ENCODE results near the gene ATP1A3. TPM values are rescaled to one million over a fixed set of nuclear protein-coding genes. Genes with fewer than 3 reads are reported as not detected.

The ATP1A3 gene
- total RNA-seq, 4 donors from 2014 or later, result not detected

DNA sequence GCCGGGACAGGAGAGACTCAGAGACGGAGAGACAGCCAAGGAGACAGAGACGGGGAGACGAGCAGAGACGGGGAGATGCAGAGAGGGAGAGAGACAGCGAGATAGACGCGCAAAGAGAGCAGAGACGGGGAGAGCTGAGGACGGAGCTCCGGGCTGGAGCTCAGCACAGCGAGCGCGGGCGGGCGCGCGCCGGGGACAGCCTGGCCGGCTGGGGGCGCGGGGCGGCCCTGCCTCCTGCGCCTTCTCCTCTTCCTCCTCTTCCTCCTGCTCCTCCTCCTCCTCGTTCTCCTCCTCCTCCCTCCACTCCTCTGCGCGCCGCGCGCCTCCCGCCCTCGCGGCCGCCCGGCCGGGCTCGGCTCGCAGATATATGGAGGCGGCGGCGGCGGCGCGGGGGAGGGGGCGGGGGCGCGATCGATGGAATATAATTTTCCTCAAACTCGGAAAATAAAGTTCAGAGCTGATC lies 65.8 kb downstream of the ATP1A3 start, which contains the start of gene ERFL:
Gene ERFL (minus strand): TSS at position 229 of the 463 bp plus-strand sequence. CDS start 15,530 bp downstream, outside the sequence.
- DNase-seq (ENCODE audit: low spot score in 2 of 2), result no peak
- 0 to 1% methylated on average over 38 to 49 of the region's 49 CpGs for WGBS, 2 donors
- no peak within 1 kb of the TSS for H3K4me3 ChIP-seq (ENCODE audit: low read depth, poor library complexity, severe bottlenecking)
- no peak for TF ChIP-seq POLR2A (IDR thresholded peaks at IDR 0.05)
- TF ChIP-seq, protein P1, sequence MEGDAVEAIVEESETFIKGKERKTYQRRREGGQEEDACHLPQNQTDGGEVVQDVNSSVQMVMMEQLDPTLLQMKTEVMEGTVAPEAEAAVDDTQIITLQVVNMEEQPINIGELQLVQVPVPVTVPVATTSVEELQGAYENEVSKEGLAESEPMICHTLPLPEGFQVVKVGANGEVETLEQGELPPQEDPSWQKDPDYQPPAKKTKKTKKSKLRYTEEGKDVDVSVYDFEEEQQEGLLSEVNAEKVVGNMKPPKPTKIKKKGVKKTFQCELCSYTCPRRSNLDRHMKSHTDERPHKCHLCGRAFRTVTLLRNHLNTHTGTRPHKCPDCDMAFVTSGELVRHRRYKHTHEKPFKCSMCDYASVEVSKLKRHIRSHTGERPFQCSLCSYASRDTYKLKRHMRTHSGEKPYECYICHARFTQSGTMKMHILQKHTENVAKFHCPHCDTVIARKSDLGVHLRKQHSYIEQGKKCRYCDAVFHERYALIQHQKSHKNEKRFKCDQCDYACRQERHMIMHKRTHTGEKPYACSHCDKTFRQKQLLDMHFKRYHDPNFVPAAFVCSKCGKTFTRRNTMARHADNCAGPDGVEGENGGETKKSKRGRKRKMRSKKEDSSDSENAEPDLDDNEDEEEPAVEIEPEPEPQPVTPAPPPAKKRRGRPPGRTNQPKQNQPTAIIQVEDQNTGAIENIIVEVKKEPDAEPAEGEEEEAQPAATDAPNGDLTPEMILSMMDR (IDR thresholded peaks at IDR 0.05), result no peak
- intact Hi-C loops (cut with DNase I; ENCODE audit: low total_unique reads), result no loop called here

DNA sequence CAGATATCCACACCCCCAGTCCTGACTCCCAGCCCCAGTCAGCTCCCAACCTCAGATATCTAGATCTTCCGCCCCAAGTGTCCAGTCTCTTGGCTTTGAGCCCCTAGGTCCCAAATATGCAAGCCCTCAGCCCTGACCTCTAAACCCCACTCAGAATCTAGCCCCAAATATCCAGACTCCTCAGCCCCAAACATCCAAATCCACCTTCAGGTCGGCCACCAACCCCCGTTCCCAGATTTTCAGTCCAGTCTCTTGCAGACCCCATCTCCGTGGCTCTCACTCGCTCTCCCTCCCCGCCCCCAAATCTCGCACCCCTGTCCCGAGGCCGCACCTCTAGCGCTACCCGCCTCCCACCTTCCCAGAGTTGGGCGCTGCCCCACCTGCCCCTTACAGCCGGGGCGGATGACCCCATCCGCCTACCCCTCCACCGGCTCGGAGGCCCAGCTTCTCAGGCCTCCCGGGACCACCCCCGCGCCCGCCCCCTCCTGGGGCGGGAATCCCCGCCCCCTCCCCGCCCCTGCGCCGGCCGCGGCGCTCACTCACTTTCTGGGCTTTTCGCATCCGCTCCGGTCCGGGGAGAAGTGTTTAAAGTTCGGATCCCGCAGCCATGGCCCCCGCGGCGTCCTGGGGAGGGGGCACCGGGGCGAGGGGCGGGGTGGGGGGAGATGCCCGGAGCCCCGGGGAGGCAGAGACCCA lies 66.4 kb downstream of the ATP1A3 start:
- intact Hi-C loops (cut with DNase I; ENCODE audit: low total_unique reads), result no loop called here
- DNase-seq (ENCODE audit: low spot score in 2 of 2), result no peak

DNA sequence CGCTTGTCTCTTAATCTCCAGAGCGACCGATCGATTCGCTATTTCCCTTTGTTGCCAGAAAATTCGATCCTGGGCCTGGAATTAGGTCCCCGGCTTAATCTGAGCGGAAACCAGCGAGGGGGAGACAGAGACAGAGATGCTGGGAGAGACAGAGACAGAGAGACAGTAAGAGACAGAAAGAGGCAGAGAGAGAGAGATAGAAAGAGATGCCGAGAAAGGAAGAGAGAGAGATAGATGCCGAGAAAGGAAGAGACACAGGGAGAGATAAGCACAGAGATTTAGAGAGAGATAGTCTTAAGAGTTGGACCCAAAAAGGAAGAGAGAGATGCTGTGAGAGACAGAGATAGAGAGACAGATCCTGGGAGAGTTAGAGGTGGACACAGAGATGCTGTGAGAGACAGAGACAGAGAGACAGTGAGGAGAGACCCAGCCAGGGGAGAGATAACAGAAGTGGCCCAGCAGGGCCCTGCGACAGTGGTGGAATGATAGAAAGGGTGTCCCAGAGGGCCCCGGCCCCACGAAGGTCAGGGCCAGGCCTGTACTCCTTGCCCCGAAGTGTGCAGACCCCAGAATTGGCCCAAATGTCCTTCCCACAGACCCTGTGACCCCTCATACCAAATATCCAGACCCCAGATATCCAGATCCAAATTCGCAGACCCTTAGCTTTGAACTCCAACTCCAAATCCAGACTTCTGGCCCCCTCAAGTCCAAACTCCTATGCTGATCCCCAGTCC lies 67.1 kb downstream of the ATP1A3 start:
- no peak overlapping the region for H3K4me3 ChIP-seq (ENCODE audit: low read depth, poor library complexity, severe bottlenecking)
- intact Hi-C loops (cut with DNase I; ENCODE audit: low total_unique reads), result no loop called here
- DNase-seq (ENCODE audit: low spot score in 2 of 2), result no peak
- no peak for TF ChIP-seq POLR2A (IDR thresholded peaks at IDR 0.05)
- TF ChIP-seq, protein P1 (IDR thresholded peaks at IDR 0.05), result no peak
- WGBS, 2 donors, result 44 to 51% methylated on average over 16 of the region's 16 CpGs

More for the DNA sequence above, 66.4 kb downstream of the ATP1A3 start:
- TF ChIP-seq POLR2A (IDR thresholded peaks at IDR 0.05), result no peak
- TF ChIP-seq, protein P1 (IDR thresholded peaks at IDR 0.05), result no peak
- WGBS, 2 donors, result 6 to 8% methylated on average over 36 to 37 of the region's 43 CpGs
- no peak overlapping the region for H3K4me3 ChIP-seq (ENCODE audit: low read depth, poor library complexity, severe bottlenecking)

DNA sequence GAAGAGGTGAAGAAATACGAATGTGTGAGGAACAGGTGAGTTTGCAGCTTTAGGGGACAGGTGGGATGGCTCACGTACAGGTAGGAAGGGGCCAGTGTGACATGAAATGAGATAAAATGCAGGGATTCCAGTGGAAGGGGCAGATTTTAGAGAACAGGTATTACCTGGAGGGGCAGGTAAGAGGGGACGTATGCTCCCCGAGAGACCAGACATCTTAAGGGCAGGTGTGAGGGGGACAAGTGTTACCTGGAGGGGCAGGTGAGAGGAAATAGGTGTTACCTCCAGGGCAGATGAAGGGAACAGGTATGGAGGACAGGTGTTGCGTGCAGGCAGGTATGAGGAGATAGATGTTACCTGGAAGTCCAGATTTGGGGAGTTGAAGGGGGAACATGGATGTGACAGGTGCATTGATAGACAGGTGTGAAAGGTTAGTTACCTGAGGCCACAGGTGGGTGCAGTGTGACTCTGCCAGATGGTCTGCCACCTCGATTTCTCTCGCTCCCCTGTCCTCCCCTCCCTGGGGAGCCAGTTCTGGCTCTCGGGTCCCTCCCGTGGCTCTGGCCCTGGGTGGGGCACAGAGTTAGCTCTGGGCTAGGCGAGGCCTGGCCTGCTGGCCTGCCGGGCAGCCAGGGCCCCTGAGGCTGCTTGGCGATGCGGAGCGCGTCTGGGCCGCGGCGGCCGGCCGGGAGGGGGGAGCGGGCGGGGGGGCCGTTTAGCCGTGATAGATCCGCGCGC lies 67.8 kb downstream of the ATP1A3 start:
- WGBS, 2 donors, result 25 to 33% methylated on average over 19 to 24 of the region's 27 CpGs
- intact Hi-C loops (cut with DNase I; ENCODE audit: low total_unique reads), result no loop called here
- H3K4me3 ChIP-seq (ENCODE audit: low read depth, poor library complexity, severe bottlenecking), result no peak overlapping the region
- no peak for DNase-seq (ENCODE audit: low spot score in 2 of 2)
- TF ChIP-seq POLR2A (IDR thresholded peaks at IDR 0.05), result no peak
- TF ChIP-seq, protein P1 (IDR thresholded peaks at IDR 0.05), result no peak

DNA sequence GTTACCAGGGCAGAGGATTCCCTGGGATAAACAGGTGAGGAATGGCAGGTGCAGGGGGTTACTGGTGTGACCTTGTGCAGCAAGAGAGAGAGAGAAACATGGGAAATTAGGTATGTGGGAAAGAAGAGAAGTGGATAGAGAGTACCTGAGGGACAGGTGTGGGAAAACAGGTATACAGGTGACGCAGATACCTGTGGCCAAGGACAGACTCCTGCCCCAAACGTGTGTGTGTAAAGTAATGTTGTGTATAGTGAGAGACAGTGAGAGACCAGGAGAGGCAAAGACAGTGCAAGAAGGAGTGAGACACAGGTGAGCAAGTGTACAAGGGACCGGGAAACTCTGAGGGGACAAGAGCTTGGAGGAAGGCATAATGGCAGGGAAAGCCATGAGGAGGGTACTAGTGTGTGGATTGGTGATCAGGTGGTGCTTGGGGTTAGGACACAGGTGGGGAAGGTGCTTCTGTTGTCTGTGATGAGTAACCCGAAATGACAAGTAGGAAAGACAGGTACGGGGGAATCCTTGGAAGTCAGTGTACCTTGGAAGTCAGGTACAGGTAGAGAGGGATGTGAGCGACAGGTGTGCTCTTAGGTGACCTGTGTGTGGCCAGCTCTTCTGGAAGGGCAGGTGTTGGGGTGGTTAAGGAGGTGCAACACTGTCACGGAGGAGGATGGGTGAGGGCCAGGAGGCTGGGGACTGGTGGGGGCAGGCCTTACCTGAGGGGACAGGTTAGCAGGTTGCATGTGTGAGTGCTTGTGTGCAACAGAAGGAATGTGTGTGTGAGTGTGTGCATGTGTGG lies 68.6 kb downstream of the ATP1A3 start:
- whole genome bisulfite sequencing, 2 donors, result 46 to 47% methylated on average over 7 of the region's 7 CpGs
- TF ChIP-seq, protein P1 (IDR thresholded peaks at IDR 0.05), result no peak
- TF ChIP-seq POLR2A (IDR thresholded peaks at IDR 0.05), result no peak
- H3K4me3 ChIP-seq (ENCODE audit: low read depth, poor library complexity, severe bottlenecking), result no peak overlapping the region
- intact Hi-C loops (cut with DNase I; ENCODE audit: low total_unique reads), result no loop called here
- no peak for DNase-seq (ENCODE audit: low spot score in 2 of 2)

Data from lower leg skin (tissue), 4 donors.